Ovary (tissue), 3 donors: ENCODE results near the gene PHOX2A.

Experiments used
- CTCF ChIP-seq, 3 donors: fragments of 450-650 bp in 2 of 3; fragments of 200-600 bp in 1 of 3; IDR thresholded peaks; one replicate each; pipeline versions ENCODE4 v1.5.1 to v1.8.0; 2016 to 2022; ENCODE audit warnings: antibody characterized with exemption in 3 of 3, mild to moderate bottlenecking in 1 of 3
- EP300 ChIP-seq: sonication (generic); formaldehyde crosslinking; IDR thresholded peaks from one replicate; pipeline ENCODE4 v1.6.1; 2017; ENCODE audit warnings: antibody characterized with exemption
- POLR2A ChIP-seq: fragments of 450-650 bp; IDR thresholded peaks from one replicate; pipeline ENCODE4 v1.6.1; 2017; ENCODE audit warnings: antibody characterized with exemption, mild to moderate bottlenecking, moderate library complexity
- donor health status: DM: no; HTN: no; CAD: no.

- TF ChIP-seq CTCF (IDR thresholded peaks at IDR 0.05) (no peak), EP300 (no peak), POLR2A (no peak)
Observed at GRCh38 chr11:72239313-72239848, 4.6 kb downstream of the PHOX2A start.
